Suprapubic skin (tissue), 4 donors: ENCODE results near the gene SLC6A19. TPM values are rescaled to one million over a fixed set of nuclear protein-coding genes. Genes with fewer than 3 reads are reported as not detected.
"Not testable (repeated sequence)": the region's sequence is repeated elsewhere in the genome, so short reads cannot be mapped to it uniquely, and the experiment has no call there.

Source experiments
- DNase-seq, 2 donors: peaks; one replicate each; pipeline ENCODE4 v3.0.0-alpha.2; 2019; ENCODE audit warnings: low spot score in 2 of 2
- H3K27ac ChIP-seq: fragments of 200-600 bp; sonication (generic); one replicate; pipeline ENCODE4 v1.5.1; 2019
- H3K27me3 ChIP-seq: fragments of 200-600 bp; sonication (generic); one replicate; pipeline ENCODE4 v1.5.1; 2019
- H3K36me3 ChIP-seq: fragments of 200-600 bp; sonication (generic); one replicate; pipeline ENCODE4 v1.5.1; 2019
- H3K4me1 ChIP-seq: fragments of 200-600 bp; sonication (generic); one replicate; pipeline ENCODE4 v1.5.1; 2019
- H3K4me3 ChIP-seq: fragments of 200-600 bp; sonication (generic); one replicate; pipeline ENCODE4 v1.5.1; 2019; ENCODE audit warnings: mild to moderate bottlenecking
- H3K9me3 ChIP-seq: fragments of 200-600 bp; sonication (generic); one replicate; pipeline ENCODE4 v1.5.1; 2019
- CTCF ChIP-seq, 2 donors: fragments of 200-600 bp in 1 of 2; fragments of 450-650 bp in 1 of 2; sonication (generic) in 1 of 2; IDR thresholded peaks; one replicate each; pipeline ENCODE4 v1.5.1; 2016 to 2019; ENCODE audit warnings: antibody characterized with exemption in 2 of 2, mild to moderate bottlenecking in 1 of 2, moderate library complexity in 1 of 2
- EP300 ChIP-seq: sonication (generic); formaldehyde crosslinking; IDR thresholded peaks from one replicate; pipeline ENCODE4 v1.6.1; 2017; ENCODE audit warnings: antibody characterized with exemption
- POLR2A ChIP-seq, 2 donors: fragments of 450-650 bp; IDR thresholded peaks; one replicate each; pipeline ENCODE4 v1.6.1; 2017; ENCODE audit warnings: antibody characterized with exemption in 2 of 2, mild to moderate bottlenecking in 2 of 2, moderate library complexity in 2 of 2
- POLR2AphosphoS5 ChIP-seq, 3 donors: sonication (generic); formaldehyde crosslinking; IDR thresholded peaks; one replicate each; pipeline ENCODE4 v1.6.1; 2017; ENCODE audit warnings: antibody characterized with exemption in 3 of 3
- WGBS: methylation state at CpG from one replicate; pipeline ENCODE4 v1.1.5; 2018; 5-methylcytosine and 5-hydroxymethylcytosine counted together
- total RNA-seq, 4 donors: library from RNA; depleted of rRNA; stranded (reverse); fragments of >200 nt; gene quantifications; one replicate each; pipeline ENCODE4 v1.1.0, GENCODE V29; 2016

SLC6A19 gene
- total RNA-seq, 4 donors from 2014 or later: 0.23 TPM; not detected in 3

GRCh38 chr5:1156033-1156753, 45.2 kb upstream of the SLC6A19 start:
- no peak for TF ChIP-seq POLR2AphosphoS5 (IDR thresholded peaks at IDR 0.05)
- TF ChIP-seq EP300: no peak
- TF ChIP-seq POLR2A (IDR thresholded peaks at IDR 0.05): no peak
- no peak for TF ChIP-seq CTCF (IDR thresholded peaks at IDR 0.05)

GRCh38 chr5:1156754-1157460, 44.5 kb upstream of the SLC6A19 start:
- H3K36me3 ChIP-seq: no peaks in the 10 kb centered on the region
- no peak overlapping the region for H3K4me3 ChIP-seq
- peaks cover 53% of the 10 kb centered on the region for H3K27me3 ChIP-seq
- no peak overlapping the region for H3K27ac ChIP-seq
- H3K9me3 ChIP-seq: no peaks in the 10 kb centered on the region
- DNase-seq: no peak
- TF ChIP-seq EP300: no peak
- peaks cover 17% of the 10 kb centered on the region for H3K4me1 ChIP-seq
- 95% methylated on average over 11 of the region's 11 CpGs for WGBS

More at GRCh38 chr5:1156033-1156753, 45.2 kb upstream of the SLC6A19 start:
- peaks cover 61% of the 10 kb centered on the region for H3K27me3 ChIP-seq
- H3K27ac ChIP-seq: peak overlapping the region; percentile 80
- peak overlapping the region; percentile 46 for H3K4me3 ChIP-seq
- peaks cover 13% of the 10 kb centered on the region for H3K4me1 ChIP-seq
- 38% methylated on average over 10 of the region's 51 CpGs for whole genome bisulfite sequencing
- DNase-seq: no peak
- H3K36me3 ChIP-seq: no peaks in the 10 kb centered on the region
- H3K9me3 ChIP-seq: no peaks in the 10 kb centered on the region

GRCh38 chr5:1157461-1157986, 43.9 kb upstream of the SLC6A19 start:
- Histone ChIP-seq H3K27me3 (peaks cover 50% of the 10 kb centered on the region), H3K4me1 (peaks cover 23% of the 10 kb centered on the region)
- 71% methylated on average over 2 of the region's 2 CpGs for WGBS
- not testable (repeated sequence) for H3K27ac ChIP-seq, H3K9me3 ChIP-seq, DNase-seq, H3K4me3 ChIP-seq, H3K36me3 ChIP-seq

GRCh38 chr5:1158647-1159340, 42.6 kb upstream of the SLC6A19 start:
- DNase-seq: no peak
- no peak overlapping the region for H3K4me3 ChIP-seq
- H3K27me3 ChIP-seq: peaks cover 42% of the 10 kb centered on the region
- H3K9me3 ChIP-seq: no peaks in the 10 kb centered on the region
- no peak for TF ChIP-seq CTCF (IDR thresholded peaks at IDR 0.05)
- no peak for TF ChIP-seq POLR2AphosphoS5 (IDR thresholded peaks at IDR 0.05)
- no peak for TF ChIP-seq EP300
- TF ChIP-seq POLR2A (IDR thresholded peaks at IDR 0.05): no peak
- WGBS: 79% methylated on average over 18 of the region's 20 CpGs
- no peaks in the 10 kb centered on the region for H3K36me3 ChIP-seq
- H3K4me1 ChIP-seq: peaks cover 25% of the 10 kb centered on the region
- no peak overlapping the region for H3K27ac ChIP-seq

- no peak for DNase-seq
- Histone ChIP-seq H3K9me3 (no peaks in the 10 kb centered on the region), H3K4me3 (no peak overlapping the region), H3K4me1 (peaks cover 25% of the 10 kb centered on the region), H3K27ac (no peak overlapping the region), H3K36me3 (no peaks in the 10 kb centered on the region), H3K27me3 (peaks cover 40% of the 10 kb centered on the region)
- WGBS: 83% methylated on average over 11 of the region's 11 CpGs
- TF ChIP-seq EP300: no peak
- TF ChIP-seq CTCF (IDR thresholded peaks at IDR 0.05): no peak
- no peak for TF ChIP-seq POLR2A (IDR thresholded peaks at IDR 0.05)
- no peak for TF ChIP-seq POLR2AphosphoS5 (IDR thresholded peaks at IDR 0.05)
These were observed 42.1 kb upstream of the SLC6A19 start for GRCh38 chr5:1159341-1159675.
